Measurements from ENCODE around the gene DIS3L2. TPM values are rescaled to one million over a fixed set of nuclear protein-coding genes. Genes with fewer than 3 reads are reported as not detected.

The DIS3L2 gene
- total RNA-seq, 1 donor from 2014 or later: 42.1 TPM

GRCh38 chr2:232238108-232238507, 276.6 kb downstream of the DIS3L2 start:
- H3K9me3 Mint-ChIP-seq (ENCODE audit: unreplicated experiment): peaks cover 3% of the 10 kb centered on the region
- H3K27ac Mint-ChIP-seq (ENCODE audit: unreplicated experiment): no peak overlapping the region
- DNase-seq: no peak
- H3K4me3 Mint-ChIP-seq (ENCODE audit: unreplicated experiment): no peak overlapping the region
- H3K36me3 Mint-ChIP-seq (ENCODE audit: unreplicated experiment): peaks cover 3% of the 10 kb centered on the region
- H3K4me1 Mint-ChIP-seq (ENCODE audit: low read depth, unreplicated experiment): no peaks in the 10 kb centered on the region
- TF ChIP-seq, protein P1, sequence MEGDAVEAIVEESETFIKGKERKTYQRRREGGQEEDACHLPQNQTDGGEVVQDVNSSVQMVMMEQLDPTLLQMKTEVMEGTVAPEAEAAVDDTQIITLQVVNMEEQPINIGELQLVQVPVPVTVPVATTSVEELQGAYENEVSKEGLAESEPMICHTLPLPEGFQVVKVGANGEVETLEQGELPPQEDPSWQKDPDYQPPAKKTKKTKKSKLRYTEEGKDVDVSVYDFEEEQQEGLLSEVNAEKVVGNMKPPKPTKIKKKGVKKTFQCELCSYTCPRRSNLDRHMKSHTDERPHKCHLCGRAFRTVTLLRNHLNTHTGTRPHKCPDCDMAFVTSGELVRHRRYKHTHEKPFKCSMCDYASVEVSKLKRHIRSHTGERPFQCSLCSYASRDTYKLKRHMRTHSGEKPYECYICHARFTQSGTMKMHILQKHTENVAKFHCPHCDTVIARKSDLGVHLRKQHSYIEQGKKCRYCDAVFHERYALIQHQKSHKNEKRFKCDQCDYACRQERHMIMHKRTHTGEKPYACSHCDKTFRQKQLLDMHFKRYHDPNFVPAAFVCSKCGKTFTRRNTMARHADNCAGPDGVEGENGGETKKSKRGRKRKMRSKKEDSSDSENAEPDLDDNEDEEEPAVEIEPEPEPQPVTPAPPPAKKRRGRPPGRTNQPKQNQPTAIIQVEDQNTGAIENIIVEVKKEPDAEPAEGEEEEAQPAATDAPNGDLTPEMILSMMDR (IDR thresholded peaks at IDR 0.05; ENCODE audit: partially characterized antibody, unreplicated experiment): no peak
- no peaks in the 10 kb centered on the region for H3K27me3 Mint-ChIP-seq (ENCODE audit: unreplicated experiment)

- H3K36me3 Mint-ChIP-seq (ENCODE audit: unreplicated experiment): peaks cover 3% of the 10 kb centered on the region
- DNase-seq: no peak
- no peak overlapping the region for H3K4me3 Mint-ChIP-seq (ENCODE audit: unreplicated experiment)
- H3K27me3 Mint-ChIP-seq (ENCODE audit: unreplicated experiment): no peaks in the 10 kb centered on the region
- TF ChIP-seq, protein P1 (IDR thresholded peaks at IDR 0.05; ENCODE audit: partially characterized antibody, unreplicated experiment): no peak
- no peaks in the 10 kb centered on the region for H3K4me1 Mint-ChIP-seq (ENCODE audit: low read depth, unreplicated experiment)
- peaks cover 3% of the 10 kb centered on the region for H3K9me3 Mint-ChIP-seq (ENCODE audit: unreplicated experiment)
- H3K27ac Mint-ChIP-seq (ENCODE audit: unreplicated experiment): no peak overlapping the region
Measured at GRCh38 chr2:232238596-232238995, 277.1 kb downstream of the DIS3L2 start.

DNA sequence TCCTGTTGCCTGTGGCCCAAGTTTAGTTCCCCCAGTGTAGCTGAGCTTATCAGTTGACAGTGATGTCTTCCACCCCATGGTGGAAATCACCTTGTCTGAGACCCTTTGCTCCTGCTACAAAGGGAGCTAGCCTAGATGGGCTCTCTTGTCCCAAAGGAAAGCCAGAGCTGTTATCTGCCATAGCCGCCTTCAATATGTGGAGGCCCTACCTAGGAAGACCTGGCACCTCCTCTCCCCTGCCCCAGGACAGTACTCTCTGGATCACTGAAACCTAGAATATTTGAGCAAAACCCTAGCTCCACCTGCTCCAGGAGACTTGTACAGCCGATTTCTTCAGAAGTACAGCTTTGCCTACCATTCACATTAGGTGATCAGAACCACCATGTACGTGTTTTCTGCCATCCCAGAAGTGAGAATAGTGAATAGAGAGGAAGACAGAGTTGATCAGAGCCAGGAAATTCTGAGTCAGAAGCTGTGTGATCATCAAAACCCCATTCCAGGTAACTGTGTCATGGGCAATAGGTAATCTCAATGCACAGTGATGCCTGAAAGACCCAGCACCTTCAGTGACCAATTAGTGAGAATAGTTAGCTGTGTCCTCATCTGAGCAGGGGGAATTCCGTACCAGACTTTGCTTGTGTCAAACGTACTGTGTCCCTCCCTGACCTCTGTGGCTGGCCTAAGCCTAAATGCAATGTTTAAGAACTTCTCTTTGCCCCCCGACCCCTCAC, 278.6 kb downstream of the DIS3L2 start:
- Mint-ChIP-seq H3K27ac (ENCODE audit: unreplicated experiment) (no peak overlapping the region), H3K36me3 (ENCODE audit: unreplicated experiment) (peaks cover 3% of the 10 kb centered on the region), H3K9me3 (ENCODE audit: unreplicated experiment) (peaks cover 3% of the 10 kb centered on the region), H3K4me3 (ENCODE audit: unreplicated experiment) (no peak overlapping the region), H3K27me3 (ENCODE audit: unreplicated experiment) (no peaks in the 10 kb centered on the region), H3K4me1 (ENCODE audit: low read depth, unreplicated experiment) (no peaks in the 10 kb centered on the region)
- DNase-seq: no peak
- TF ChIP-seq, protein P1 (IDR thresholded peaks at IDR 0.05; ENCODE audit: partially characterized antibody, unreplicated experiment): no peak

- no peak for DNase-seq
Measured at GRCh38 chr2:232240906-232241305, 279.4 kb downstream of the DIS3L2 start.

DNA sequence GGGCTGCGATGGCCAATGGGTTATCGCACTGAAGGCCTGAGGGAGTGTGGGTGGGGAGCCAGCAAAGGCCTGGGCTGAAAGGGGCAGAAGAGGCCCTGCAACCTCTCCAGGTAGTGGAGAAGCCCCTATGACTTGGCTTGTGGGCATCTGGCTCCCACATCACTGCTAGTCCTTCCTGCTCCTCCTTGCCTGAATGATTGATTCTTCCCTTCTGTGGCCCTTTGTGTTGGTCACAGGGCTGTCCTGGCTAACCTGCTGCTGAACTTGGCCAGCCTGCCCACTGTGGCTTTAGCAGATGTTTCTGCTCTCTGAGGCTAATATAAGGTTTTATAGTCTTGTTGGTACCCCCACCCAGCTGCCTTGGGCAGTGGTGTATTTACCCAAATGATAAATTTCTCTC, 280.8 kb downstream of the DIS3L2 start:
- no peak overlapping the region for H3K4me3 Mint-ChIP-seq (ENCODE audit: unreplicated experiment)
- no peak for DNase-seq
- TF ChIP-seq, protein P1 (IDR thresholded peaks at IDR 0.05; ENCODE audit: partially characterized antibody, unreplicated experiment): no peak
- H3K9me3 Mint-ChIP-seq (ENCODE audit: unreplicated experiment): peaks cover 3% of the 10 kb centered on the region
- H3K4me1 Mint-ChIP-seq (ENCODE audit: low read depth, unreplicated experiment): no peaks in the 10 kb centered on the region
- H3K27ac Mint-ChIP-seq (ENCODE audit: unreplicated experiment): no peak overlapping the region
- H3K27me3 Mint-ChIP-seq (ENCODE audit: unreplicated experiment): no peaks in the 10 kb centered on the region
- H3K36me3 Mint-ChIP-seq (ENCODE audit: unreplicated experiment): peaks cover 3% of the 10 kb centered on the region

More at GRCh38 chr2:232240906-232241305, 279.4 kb downstream of the DIS3L2 start:
- TF ChIP-seq, protein P1 (IDR thresholded peaks at IDR 0.05; ENCODE audit: partially characterized antibody, unreplicated experiment): no peak
- Mint-ChIP-seq H3K36me3 (ENCODE audit: unreplicated experiment) (peaks cover 3% of the 10 kb centered on the region), H3K9me3 (ENCODE audit: unreplicated experiment) (peaks cover 3% of the 10 kb centered on the region), H3K27ac (ENCODE audit: unreplicated experiment) (no peak overlapping the region), H3K27me3 (ENCODE audit: unreplicated experiment) (no peaks in the 10 kb centered on the region), H3K4me1 (ENCODE audit: low read depth, unreplicated experiment) (no peaks in the 10 kb centered on the region), H3K4me3 (ENCODE audit: unreplicated experiment) (no peak overlapping the region)
